IMR-90 (cell line): ENCODE results near the gene CIC. TPM values are rescaled to one million over a fixed set of nuclear protein-coding genes. Genes with fewer than 3 reads are reported as not detected.

ENCODE experiments used
- ATAC-seq: fragments of 200-7000 bp; cut with Tn5 transposase; 2 replicates; pipeline ENCODE4 v1.9.1; 2020; ENCODE audit warnings: low read depth, mild to moderate bottlenecking, moderate library complexity
- BruUV-seq: library from RNA; stranded (reverse); fragments of 400-500 nt; replicated peaks from 2 replicates; lab custom pipeline; 2021; lab: Mats Ljungman, UMichigan
- CTCF ChIA-PET: fragments of 300-600 bp; formaldehyde crosslinking; extraction: SDS; loops from one replicate; lab custom pipeline; 2021; ENCODE audit warnings: antibody characterized with exemption; lab: Yijun Ruan, JAX
- POLR2A ChIA-PET: fragments of 300-600 bp; sonication (Branson Sonifier 250); formaldehyde crosslinking; loops from one replicate; lab custom pipeline; 2022; ENCODE audit warnings: antibody characterized with exemption; ENCODE audit not compliant: unreplicated experiment; lab: Charles Lee
- DNase-seq: peaks from one replicate; pipeline ENCODE4 v3.0.0; 2013
- H2AFZ ChIP-seq: replicated peaks from 2 replicates; pipeline ENCODE3; 2013; ENCODE audit warnings: low read length, mild to moderate bottlenecking; ENCODE audit not compliant: poor library complexity
- H2AK5ac ChIP-seq: 2 replicates; pipeline ENCODE4 v1.6.1; 2013; ENCODE audit warnings: low read depth, low read length, inconsistent platforms
- H2AK9ac ChIP-seq: replicated peaks from 2 replicates; pipeline ENCODE3; 2013; ENCODE audit warnings: mild to moderate bottlenecking, low read depth, low read length, moderate library complexity; ENCODE audit not compliant: poor library complexity
- H2BK120ac ChIP-seq: 2 replicates; pipeline ENCODE4 v1.6.1; 2013; ENCODE audit warnings: low read depth, low read length, inconsistent platforms
- H2BK15ac ChIP-seq: 3 replicates; pipeline ENCODE4 v1.6.1; 2013; ENCODE audit warnings: low read depth, low read length, inconsistent platforms
- H2BK20ac ChIP-seq: 2 replicates; pipeline ENCODE4 v1.6.1; 2013; ENCODE audit warnings: low read depth, mild to moderate bottlenecking, inconsistent platforms, low read length, moderate library complexity
- H2BK5ac ChIP-seq: 2 replicates; pipeline ENCODE4 v1.6.1; 2013; ENCODE audit warnings: mild to moderate bottlenecking, low read depth, low read length, inconsistent platforms; ENCODE audit not compliant: poor library complexity, severe bottlenecking
- H3K14ac ChIP-seq: replicated peaks from 2 replicates; pipeline ENCODE4 v1.6.1; 2013; ENCODE audit warnings: low read depth, low read length, inconsistent platforms
- H3K18ac ChIP-seq: 2 replicates; pipeline ENCODE4 v1.6.1; 2013; ENCODE audit warnings: low read depth, low read length, control low read depth
- H3K23ac ChIP-seq: 2 replicates; pipeline ENCODE4 v1.6.1; 2013; ENCODE audit warnings: low read depth, low read length, inconsistent platforms
- H3K27ac ChIP-seq: 2 replicates; pipeline ENCODE4 v1.5.1; 2013; ENCODE audit warnings: mild to moderate bottlenecking, control low read depth, low read length; ENCODE audit not compliant: insufficient read depth
- H3K27me3 ChIP-seq: 2 replicates; pipeline ENCODE4 v1.6.1; 2013; ENCODE audit warnings: low read length; ENCODE audit not compliant: control insufficient read depth, insufficient read depth
- H3K36me3 ChIP-seq: 2 replicates; pipeline ENCODE4 v1.6.1; 2013; ENCODE audit warnings: low read length, mixed read lengths; ENCODE audit not compliant: control insufficient read depth, insufficient read depth
- H3K4ac ChIP-seq: 2 replicates; pipeline ENCODE4 v1.6.1; 2013; ENCODE audit warnings: low read depth, low read length, inconsistent platforms
- H3K4me1 ChIP-seq: 2 replicates; pipeline ENCODE4 v1.6.1; 2013; ENCODE audit warnings: low read length, mixed read lengths; ENCODE audit not compliant: control insufficient read depth, insufficient read depth
- H3K4me2 ChIP-seq: 2 replicates; pipeline ENCODE4 v1.6.1; 2013; ENCODE audit warnings: low read depth, mild to moderate bottlenecking, control low read depth, low read length, moderate library complexity
- H3K4me3 ChIP-seq: 2 replicates; pipeline ENCODE4 v1.5.1; 2013; ENCODE audit warnings: low read depth, mild to moderate bottlenecking, control low read depth, low read length, moderate library complexity; ENCODE audit not compliant: insufficient read depth
- H3K56ac ChIP-seq: 2 replicates; pipeline ENCODE4 v1.6.1; 2013; ENCODE audit warnings: low read length, inconsistent platforms; ENCODE audit not compliant: insufficient read depth; ENCODE audit errors: extremely low read depth
- H3K79me1 ChIP-seq, 2 experiments: 2 replicates each; pipeline ENCODE4 v1.6.1; 2013; ENCODE audit warnings: low read length in 2 of 2, inconsistent platforms in 1 of 2, low read depth in 1 of 2
- H3K9ac ChIP-seq: 2 replicates; pipeline ENCODE4 v1.6.1; 2013; ENCODE audit warnings: low read depth, low read length, control low read depth
- H3K9me1 ChIP-seq: 2 replicates; pipeline ENCODE4 v1.6.1; 2013; ENCODE audit warnings: low read length, inconsistent platforms; ENCODE audit not compliant: insufficient read depth
- H3K9me3 ChIP-seq: 2 replicates; pipeline ENCODE4 v1.6.1; 2013; ENCODE audit warnings: low read length; ENCODE audit not compliant: control insufficient read depth, insufficient read depth
- H4K20me1 ChIP-seq: 2 replicates; pipeline ENCODE4 v1.6.1; 2013; ENCODE audit warnings: low read length, inconsistent platforms; ENCODE audit not compliant: insufficient read depth
- H4K5ac ChIP-seq: 2 replicates; pipeline ENCODE4 v1.6.1; 2013; ENCODE audit warnings: mild to moderate bottlenecking, low read depth, low read length, control low read depth
- H4K8ac ChIP-seq, 2 experiments: 2 replicates each; pipeline ENCODE4 v1.6.1; 2013; ENCODE audit warnings: low read depth in 2 of 2, low read length in 2 of 2, control low read depth in 1 of 2, inconsistent platforms in 1 of 2
- H4K91ac ChIP-seq: 2 replicates; pipeline ENCODE4 v1.6.1; 2013; ENCODE audit warnings: low read depth, low read length, inconsistent platforms; ENCODE audit not compliant: insufficient read depth
- BHLHE40 ChIP-seq: fragments of 150-350 bp; IDR thresholded peaks from 2 replicates; pipeline ENCODE4 v1.6.1; 2016; ENCODE audit warnings: mild to moderate bottlenecking, low read depth, low read length
- CEBPB ChIP-seq: IDR thresholded peaks from 2 replicates; pipeline ENCODE4 v1.6.1; 2012; ENCODE audit warnings: low read depth, low read length, improper control_type of control experiment
- FOS ChIP-seq: fragments of 150-350 bp; IDR thresholded peaks from 2 replicates; pipeline ENCODE4 v1.6.1; 2016; ENCODE audit warnings: low read depth, low read length
- MAFK ChIP-seq: IDR thresholded peaks from 2 replicates; pipeline ENCODE4 v1.6.1; 2012; ENCODE audit warnings: low read depth, low read length, improper control_type of control experiment
- MAZ ChIP-seq: IDR thresholded peaks from 2 replicates; pipeline ENCODE4 v1.6.1; 2012; ENCODE audit warnings: low read depth, mild to moderate bottlenecking, low read length, improper control_type of control experiment, moderate library complexity, borderline replicate concordance
- MXI1 ChIP-seq: IDR thresholded peaks from 2 replicates; pipeline ENCODE4 v1.6.1; 2012; ENCODE audit warnings: low read depth, mild to moderate bottlenecking, low read length, moderate library complexity, borderline replicate concordance
- NFE2L2 ChIP-seq: fragments of 150-350 bp; IDR thresholded peaks from 2 replicates; pipeline ENCODE4 v1.6.1; 2016; ENCODE audit warnings: low read depth, mild to moderate bottlenecking, low read length
- RAD21 ChIP-seq: IDR thresholded peaks from 2 replicates; pipeline ENCODE4 v1.6.1; 2012; ENCODE audit warnings: low read length, improper control_type of control experiment
- RFX5 ChIP-seq: IDR thresholded peaks from 2 replicates; pipeline ENCODE4 v1.8.0; 2012; ENCODE audit warnings: low read depth, mild to moderate bottlenecking, low read length, moderate library complexity
- SMC3 ChIP-seq: fragments of 150-350 bp; IDR thresholded peaks from 2 replicates; pipeline ENCODE4 v1.6.1; 2016; ENCODE audit warnings: low read depth, mild to moderate bottlenecking, antibody characterized with exemption, low read length, moderate library complexity
- WGBS, 2 experiments: methylation state at CpG; one replicate each; pipeline versions ENCODE4 v1.1.5 to v1.1.7; 2013; ENCODE audit warnings: missing lambda C conversion rate in 2 of 2; ENCODE audit not compliant: insufficient read length in 1 of 2; ENCODE audit errors: extremely low coverage in 2 of 2; 5-methylcytosine and 5-hydroxymethylcytosine counted together
- dilution Hi-C: fragments of 300-500 bp; cut with HindIII; formaldehyde crosslinking; loops from one replicate; pipeline ENCODE4 v1.14.3; 2018; ENCODE audit warnings: low sequenced_read_pairs; ENCODE audit not compliant: unreplicated experiment
- in situ Hi-C: fragments of 300-500 bp; cut with MboI; formaldehyde crosslinking; loops from 3 replicates; pipeline ENCODE4 v1.14.3; 2019; ENCODE audit warnings: low sequenced_read_pairs, inconsistent platforms, mixed read lengths
- intact Hi-C: fragments of 100-400 bp; cut with micrococcal nuclease; formaldehyde crosslinking; loops from 2 replicates; pipeline ENCODE4 v1.10.0; 2022
- polyA plus RNA-seq, 3 experiments: library from polyadenylated mRNA; depleted of rRNA; stranded (reverse); fragments of >200 nt; gene quantifications; 2 replicates each; pipeline ENCODE4 v1.2.3, GENCODE V29; 2012; ENCODE audit warnings: low replicate concordance in 1 of 3
- total RNA-seq: library from RNA; depleted of rRNA; stranded (reverse); fragments of >200 nt; gene quantifications from 2 replicates; pipeline ENCODE4 v1.2.3, GENCODE V29; 2012
- TF ChIP-seq, protein P1 (sequence below): fragments of 150-350 bp; IDR thresholded peaks from 2 replicates; pipeline ENCODE4 v1.6.1; 2016; ENCODE audit warnings: low read depth, mild to moderate bottlenecking, low read length, moderate library complexity, borderline replicate concordance
- TF ChIP-seq, protein P2 (sequence below): conservative IDR thresholded peaks from 2 replicates; pipeline ENCODE4 v1.5.1; 2012; ENCODE audit warnings: mild to moderate bottlenecking, low read depth, low read length, improper control_type of control experiment

CIC gene
- total and polyA plus RNA-seq, 2 of the 4 experiments (the other 2 are of a cell fraction) = 1.8 to 23.2 TPM

DNA sequence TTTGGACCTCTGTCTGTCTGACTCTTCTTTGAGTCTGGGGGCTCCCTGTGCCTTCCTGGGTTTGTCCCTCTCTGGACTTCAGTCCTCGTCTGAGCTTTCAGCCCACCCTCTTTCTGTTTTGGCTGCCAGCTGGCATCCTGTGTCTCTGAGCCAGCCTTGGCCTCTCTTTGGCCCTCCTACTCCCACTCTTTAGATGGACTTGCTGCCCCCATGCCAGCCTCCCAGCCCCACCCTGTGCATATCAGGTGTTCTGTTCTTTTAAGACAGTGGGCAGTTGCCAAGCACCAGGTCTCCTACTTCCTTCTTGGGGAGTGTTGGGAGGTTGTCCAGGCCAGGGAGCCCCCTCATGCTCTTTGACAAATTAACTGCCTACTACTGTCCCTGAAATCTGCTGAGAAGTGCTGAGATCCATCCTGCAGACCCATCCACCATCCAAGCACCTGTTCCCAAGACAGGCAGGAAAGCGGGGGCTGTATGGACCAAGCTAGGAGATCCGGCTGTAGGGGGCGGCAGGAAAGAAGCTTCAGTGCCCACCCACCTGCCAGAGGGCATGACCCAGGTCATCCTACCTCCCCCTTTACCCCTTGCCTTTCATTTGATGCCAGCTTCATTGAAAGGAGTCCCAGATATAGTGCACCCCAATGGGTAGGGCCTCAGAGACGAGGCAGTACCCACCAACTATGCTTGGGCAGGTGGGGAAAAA is 9.6 kb downstream of the CIC start:
- H3K23ac ChIP-seq = peak overlapping the region; percentile 58; the same call in 1 of the 2 replicates
- dilution Hi-C loops (no loop called here), in situ Hi-C loops (no loop called here), intact Hi-C loops (loop anchor here (1.0 kb wide), 1 partner anchor 32 kb away; no protein-coding TSS in a partner anchor)
- TF ChIP-seq CEBPB (no peak), MAFK (no peak), MAZ (no peak), NFE2L2 (no peak), BHLHE40 (no peak), SMC3 (no peak), RAD21 (no peak), RFX5 (no peak), FOS (no peak), MXI1 (no peak)
- TF ChIP-seq, protein P1, sequence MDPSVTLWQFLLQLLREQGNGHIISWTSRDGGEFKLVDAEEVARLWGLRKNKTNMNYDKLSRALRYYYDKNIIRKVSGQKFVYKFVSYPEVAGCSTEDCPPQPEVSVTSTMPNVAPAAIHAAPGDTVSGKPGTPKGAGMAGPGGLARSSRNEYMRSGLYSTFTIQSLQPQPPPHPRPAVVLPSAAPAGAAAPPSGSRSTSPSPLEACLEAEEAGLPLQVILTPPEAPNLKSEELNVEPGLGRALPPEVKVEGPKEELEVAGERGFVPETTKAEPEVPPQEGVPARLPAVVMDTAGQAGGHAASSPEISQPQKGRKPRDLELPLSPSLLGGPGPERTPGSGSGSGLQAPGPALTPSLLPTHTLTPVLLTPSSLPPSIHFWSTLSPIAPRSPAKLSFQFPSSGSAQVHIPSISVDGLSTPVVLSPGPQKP = no peak
- TF ChIP-seq, protein P2, sequence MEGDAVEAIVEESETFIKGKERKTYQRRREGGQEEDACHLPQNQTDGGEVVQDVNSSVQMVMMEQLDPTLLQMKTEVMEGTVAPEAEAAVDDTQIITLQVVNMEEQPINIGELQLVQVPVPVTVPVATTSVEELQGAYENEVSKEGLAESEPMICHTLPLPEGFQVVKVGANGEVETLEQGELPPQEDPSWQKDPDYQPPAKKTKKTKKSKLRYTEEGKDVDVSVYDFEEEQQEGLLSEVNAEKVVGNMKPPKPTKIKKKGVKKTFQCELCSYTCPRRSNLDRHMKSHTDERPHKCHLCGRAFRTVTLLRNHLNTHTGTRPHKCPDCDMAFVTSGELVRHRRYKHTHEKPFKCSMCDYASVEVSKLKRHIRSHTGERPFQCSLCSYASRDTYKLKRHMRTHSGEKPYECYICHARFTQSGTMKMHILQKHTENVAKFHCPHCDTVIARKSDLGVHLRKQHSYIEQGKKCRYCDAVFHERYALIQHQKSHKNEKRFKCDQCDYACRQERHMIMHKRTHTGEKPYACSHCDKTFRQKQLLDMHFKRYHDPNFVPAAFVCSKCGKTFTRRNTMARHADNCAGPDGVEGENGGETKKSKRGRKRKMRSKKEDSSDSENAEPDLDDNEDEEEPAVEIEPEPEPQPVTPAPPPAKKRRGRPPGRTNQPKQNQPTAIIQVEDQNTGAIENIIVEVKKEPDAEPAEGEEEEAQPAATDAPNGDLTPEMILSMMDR = no peak
- POLR2A ChIA-PET = no interaction called here
- DNase-seq (no peak), ATAC-seq (no peak)
- peak overlapping the region; percentile 5 for H2BK5ac ChIP-seq
- no peak overlapping the region for H3K4me3 ChIP-seq
- no peak overlapping the region for H3K18ac ChIP-seq
- H2AK5ac ChIP-seq = peak overlapping the region; percentile 20; the same call in 1 of the 2 replicates
- no peaks in the 10 kb centered on the region for H3K9me3 ChIP-seq
- H4K91ac ChIP-seq = no peak overlapping the region
- no peak overlapping the region for H3K4me2 ChIP-seq
- peaks cover 46% of the 10 kb centered on the region for H3K4me1 ChIP-seq
- H4K20me1 ChIP-seq = peaks cover 48% of the 10 kb centered on the region; the same call in 1 of the 2 replicates
- 0 out of 2 replicates have a peak overlapping the region, but pooled peaks have one; percentile 13 for H3K4ac ChIP-seq
- peaks cover 23% of the 10 kb centered on the region for H3K36me3 ChIP-seq
- no peak overlapping the region for H3K9ac ChIP-seq
- peak overlapping the region; percentile 15 for H3K27ac ChIP-seq
- no TSS peak for BruUV-seq
- 20% methylated on average over 1 of the region's 5 CpGs; no CpG with 5 or more reads in 1 of the 2 experiments for WGBS, 2 experiments
- no peak overlapping the region for H2BK120ac ChIP-seq
- no peak overlapping the region for H2BK15ac ChIP-seq
- no peak overlapping the region for H2BK20ac ChIP-seq
- H3K9me1 ChIP-seq = peaks cover 17% of the 10 kb centered on the region
- H4K8ac ChIP-seq = no peak overlapping the region
- H3K14ac ChIP-seq = no peak overlapping the region
- no peak overlapping the region for H3K56ac ChIP-seq
- CTCF ChIA-PET = interaction anchor here (0.8 to 3.6 kb wide), 4 partner anchors 9 to 35 kb away, joined by 3 to 29 read pairs (median 8); partner anchors contain the start of gene CIC
- no peak overlapping the region for H2AK9ac ChIP-seq
- H2AFZ ChIP-seq = no peak overlapping the region
- no peaks in the 10 kb centered on the region for H3K27me3 ChIP-seq
- peaks cover 38 to 84% of the 10 kb centered on the region in 2 experiments for H3K79me1 ChIP-seq
- no peak overlapping the region for H4K5ac ChIP-seq
